PFSK-1 (cell line): ENCODE data around the gene PGBD5.

Experiments used
- FOXP2 ChIP-seq: optimal IDR thresholded peaks from 2 replicates; pipeline ENCODE3; 2011; ENCODE audit warnings: borderline replicate concordance, control low read depth, inconsistent platforms; ENCODE audit not compliant: insufficient read depth; ENCODE audit errors: extremely low read length, extremely low read depth
- POLR2AphosphoS5 ChIP-seq: IDR thresholded peaks from 2 replicates; pipeline ENCODE4 v1.6.1; 2012; ENCODE audit warnings: low read depth, mild to moderate bottlenecking, control low read depth, low read length, moderate library complexity
- REST ChIP-seq, 2 experiments: IDR thresholded peaks; 2 replicates each; pipeline versions ENCODE4 v1.6.1 to v1.8.0; 2011 to 2012; ENCODE audit warnings: low read depth in 2 of 2, low read length in 2 of 2, control low read depth in 1 of 2, inconsistent platforms in 1 of 2, mild to moderate bottlenecking in 1 of 2, moderate library complexity in 1 of 2; ENCODE audit not compliant: insufficient read depth in 1 of 2
- SIN3A ChIP-seq: IDR thresholded peaks from 2 replicates; pipeline ENCODE4 v1.6.1; 2012; ENCODE audit warnings: mild to moderate bottlenecking, low read length, moderate library complexity, borderline replicate concordance; ENCODE audit not compliant: insufficient read depth
- TAF1 ChIP-seq: IDR thresholded peaks from 2 replicates; pipeline ENCODE4 v1.6.1; 2012; ENCODE audit warnings: low read length, control low read depth, borderline replicate concordance; ENCODE audit not compliant: insufficient read depth

PGBD5 gene

GRCh38 chr1:230399321-230400006 is 26.7 kb downstream of the PGBD5 start:
- TF ChIP-seq SIN3A = no peak
- no peak for TF ChIP-seq TAF1
- no peak for TF ChIP-seq POLR2AphosphoS5
- TF ChIP-seq FOXP2 = no peak
- no peak for TF ChIP-seq REST (IDR thresholded peaks at IDR 0.05; ENCODE audit: insufficient read depth in 1 of 2, low read depth in 2 of 2, low read length in 2 of 2)

GRCh38 chr1:230398856-230399255 is 27.3 kb downstream of the PGBD5 start:
- no peak for TF ChIP-seq POLR2AphosphoS5
- TF ChIP-seq SIN3A = no peak
- TF ChIP-seq TAF1 = no peak
- TF ChIP-seq REST (IDR thresholded peaks at IDR 0.05; ENCODE audit: insufficient read depth in 1 of 2, low read depth in 2 of 2, low read length in 2 of 2) = no peak
- TF ChIP-seq FOXP2 = no peak

- no peak for TF ChIP-seq TAF1
- TF ChIP-seq POLR2AphosphoS5 = no peak
- TF ChIP-seq REST (IDR thresholded peaks at IDR 0.05; ENCODE audit: insufficient read depth in 1 of 2, low read depth in 2 of 2, low read length in 2 of 2) = no peak
- no peak for TF ChIP-seq SIN3A
- no peak for TF ChIP-seq FOXP2
Observed at GRCh38 chr1:230396966-230397365, 29.2 kb downstream of the PGBD5 start.

GRCh38 chr1:230395932-230396331 is 30.2 kb downstream of the PGBD5 start:
- TF ChIP-seq REST (IDR thresholded peaks at IDR 0.05; ENCODE audit: insufficient read depth in 1 of 2, low read depth in 2 of 2, low read length in 2 of 2) (no peak), TAF1 (no peak), SIN3A (no peak), POLR2AphosphoS5 (no peak), FOXP2 (no peak)
